ENCODE data around the gene PTPRB. TPM values are rescaled to one million over a fixed set of nuclear protein-coding genes. Genes with fewer than 3 reads are reported as not detected.
A peak's percentile ranks its signal among the peaks of the same experiment; 100 is the strongest.
"Not testable (repeated sequence)": the region's sequence is repeated elsewhere in the genome, so short reads cannot be mapped to it uniquely, and the experiment has no call there.

The PTPRB gene
- polyA plus RNA-seq, 5 donors = 21.9 to 40.8 (median 35.8) TPM

DNA sequence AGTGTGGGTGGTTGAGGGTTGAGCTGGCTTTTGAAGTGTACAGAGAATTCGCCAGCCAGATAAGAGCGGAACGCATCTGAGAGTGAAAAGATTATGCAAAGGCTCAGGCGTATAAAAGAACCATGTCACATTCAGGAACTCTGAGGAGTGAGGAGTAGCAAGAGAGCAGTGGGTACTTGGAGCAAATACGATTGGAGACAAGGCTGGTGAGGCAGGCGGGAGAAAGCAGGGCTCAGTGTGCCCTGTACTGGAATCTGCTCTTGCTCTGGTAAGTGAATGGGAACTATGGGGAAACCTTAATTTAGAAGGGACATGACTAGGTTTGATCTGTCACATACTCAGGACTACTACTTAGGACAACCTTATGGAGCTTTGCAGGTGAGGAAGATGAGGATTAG is 87.0 kb downstream of the PTPRB start:
- DNase-seq = no peak

DNA sequence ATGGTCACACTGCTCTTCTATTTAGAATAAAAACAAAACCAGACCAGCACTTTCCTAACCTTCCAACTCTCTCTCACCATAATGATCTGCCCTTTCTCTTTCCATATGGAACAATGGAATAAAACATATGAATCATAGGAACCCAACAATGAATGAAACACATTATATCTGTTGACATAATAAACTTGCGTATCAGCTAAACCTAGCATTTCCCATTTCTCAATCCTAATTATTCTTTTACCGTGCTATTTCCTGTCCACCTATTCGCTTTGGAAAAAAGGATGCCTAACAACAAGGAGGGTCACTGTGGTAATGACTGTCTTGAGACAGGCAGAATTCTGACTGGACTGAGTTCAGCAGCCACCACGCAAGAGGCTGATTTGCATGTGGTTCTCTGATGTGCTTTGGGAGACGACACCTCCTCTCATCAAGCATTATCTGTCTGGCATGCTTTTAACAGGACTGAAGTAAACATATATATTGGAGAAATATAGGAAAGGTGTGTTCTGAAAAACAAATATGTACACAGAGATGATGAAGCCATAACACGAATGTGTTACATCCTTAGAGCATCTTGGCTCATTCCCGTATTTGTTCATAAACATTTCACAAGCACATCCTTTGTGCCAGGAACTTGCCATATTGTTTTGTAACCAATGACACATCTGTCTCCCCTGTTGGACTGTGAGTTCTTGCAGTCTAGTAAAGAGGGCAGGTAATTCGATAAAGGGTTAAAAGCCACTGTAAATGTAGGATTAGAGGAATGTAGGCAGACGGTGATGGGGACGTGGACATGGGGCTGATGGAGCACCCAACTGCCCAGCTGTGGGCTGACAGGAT is 87.7 kb downstream of the PTPRB start:
- no peak for DNase-seq

DNA sequence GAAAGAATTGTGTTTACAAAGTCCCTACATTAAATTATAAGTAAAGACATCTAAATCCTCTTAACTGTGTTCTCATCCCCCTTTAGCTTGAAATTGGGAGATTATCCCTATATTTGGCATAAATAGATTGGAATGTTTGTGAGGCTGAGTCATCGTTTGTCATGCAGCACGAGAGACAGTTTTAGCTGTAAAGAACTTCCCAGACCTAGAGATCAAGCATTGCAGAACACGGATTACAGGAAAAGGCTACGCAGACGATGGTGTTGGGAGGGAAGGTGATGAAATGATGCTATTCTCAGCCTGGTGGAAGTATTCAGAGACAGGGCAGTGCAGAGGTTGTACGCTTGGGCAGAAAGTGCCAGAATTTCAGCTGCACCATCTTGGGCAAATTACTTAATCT is 93.8 kb downstream of the PTPRB start:
- DNase-seq = no peak

DNA sequence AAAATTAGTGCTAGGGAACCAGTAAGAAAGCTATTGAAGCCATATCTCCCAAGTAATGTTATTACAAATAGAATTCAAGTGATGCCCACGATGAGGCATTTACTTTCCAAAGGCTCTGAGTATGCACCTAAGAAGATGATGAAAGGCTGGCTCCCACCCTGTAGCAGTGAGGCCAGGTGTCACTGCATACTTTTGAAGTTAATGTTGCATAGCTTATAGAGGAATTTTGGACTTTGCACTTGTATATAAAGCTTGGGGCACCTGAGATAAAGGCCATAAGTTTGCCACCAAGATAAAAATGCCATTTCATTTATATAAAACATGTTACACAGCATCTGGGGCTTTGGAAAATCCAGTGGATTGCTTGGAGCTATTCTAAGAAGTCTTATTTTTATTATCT is 96.2 kb downstream of the PTPRB start:
- no peak for DNase-seq

DNA sequence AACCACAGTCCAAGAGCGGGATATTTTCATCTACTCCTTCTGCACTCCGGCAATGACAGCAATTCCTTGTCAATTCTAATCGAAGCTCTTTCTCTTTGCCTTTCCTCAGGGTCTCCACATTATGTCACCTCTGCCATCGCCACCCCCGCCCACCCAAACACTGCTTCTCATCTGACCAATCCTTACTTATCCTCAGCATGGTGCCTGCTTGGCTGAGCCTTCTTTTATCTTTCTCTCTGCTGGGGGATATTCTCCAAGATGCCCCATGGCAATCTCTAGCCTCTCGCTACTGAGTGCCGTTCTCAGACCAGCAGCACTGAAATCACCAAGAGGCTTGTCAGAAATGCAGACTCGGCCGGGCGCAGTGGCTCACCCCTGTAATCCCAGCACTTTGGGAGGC is 100.6 kb downstream of the PTPRB start:
- DNase-seq = no peak

DNA sequence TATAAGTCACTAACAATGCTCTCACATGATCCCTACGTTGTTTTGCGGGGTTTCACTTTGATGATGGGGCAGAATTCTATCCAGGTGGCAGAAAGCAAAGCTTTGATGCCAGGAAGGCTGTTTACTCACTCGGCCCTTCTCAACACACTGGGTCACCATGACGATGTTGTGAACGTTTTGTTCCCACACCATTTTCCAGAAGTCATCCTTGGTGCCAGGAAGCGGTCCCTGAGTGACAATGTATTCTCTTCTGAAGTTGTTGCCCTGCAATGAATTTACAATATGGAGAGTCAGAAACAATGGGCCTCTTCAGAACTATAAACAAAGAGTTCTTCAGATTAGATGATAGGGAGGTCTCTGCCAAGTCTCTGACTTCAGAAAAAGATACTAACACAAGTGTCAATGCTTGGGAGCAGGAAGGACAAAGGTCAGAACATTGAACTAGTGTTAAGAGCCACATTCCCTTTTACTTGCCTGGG is 101.3 kb downstream of the PTPRB start:
- DNase-seq = peak in 1 of 2 donors; percentile 11

DNA sequence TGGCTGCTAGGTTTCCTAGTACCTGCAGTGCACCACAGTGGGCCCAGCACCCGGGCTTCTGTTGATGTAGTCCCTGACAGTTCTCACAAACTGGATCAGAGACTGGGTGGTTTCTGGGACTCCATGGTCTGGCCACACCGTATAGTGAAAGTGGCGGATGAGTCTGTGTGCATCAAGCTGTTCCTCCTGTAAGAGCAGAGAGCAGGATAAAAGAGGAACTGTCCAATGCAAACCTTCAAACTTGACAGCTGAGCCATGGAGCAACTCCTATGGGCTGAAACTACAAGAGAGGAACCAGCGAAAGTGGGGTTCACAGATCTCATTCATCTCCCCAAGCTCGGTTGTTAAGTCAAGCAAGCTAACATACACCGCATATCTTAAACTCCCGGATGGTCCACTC is 102.8 kb downstream of the PTPRB start:
- DNase-seq = no peak

DNA sequence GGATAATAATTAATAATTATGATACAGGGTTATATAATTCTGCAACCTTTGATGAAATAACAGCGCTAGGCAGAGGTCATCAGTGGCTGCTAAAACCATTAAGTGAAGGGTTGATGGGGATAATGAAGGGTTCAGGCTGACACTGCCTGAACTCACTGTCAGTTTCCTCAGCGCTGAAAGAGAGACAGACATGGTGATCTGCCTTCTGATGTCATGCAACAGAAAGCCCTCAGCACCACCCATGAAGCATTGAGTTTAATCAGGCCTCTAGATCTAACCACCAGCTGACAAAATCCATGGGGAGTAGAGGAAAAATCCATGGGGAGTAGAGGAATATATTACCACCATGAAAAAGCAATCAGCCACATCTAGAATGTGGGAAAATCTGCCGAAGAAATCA is 107.6 kb downstream of the PTPRB start:
- DNase-seq = no peak

DNA sequence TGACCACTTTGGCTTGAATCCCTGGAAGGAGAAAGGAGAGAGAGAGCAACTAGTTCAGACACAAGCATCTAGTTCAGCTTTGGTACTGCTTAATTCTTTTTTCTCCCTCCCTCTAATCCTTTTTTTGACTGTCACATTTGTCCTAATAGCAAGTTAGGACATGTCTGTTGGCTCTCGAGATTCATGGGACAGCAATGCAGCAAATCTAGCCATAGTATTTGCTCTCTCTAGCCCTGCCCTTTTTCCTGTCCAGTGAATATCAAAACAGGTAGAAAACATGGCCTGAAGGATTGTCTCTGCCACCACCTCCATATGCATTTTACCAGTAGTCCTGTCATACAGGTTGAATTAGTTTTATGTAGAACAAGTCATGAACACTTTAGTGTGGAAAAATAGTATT is 116.4 kb downstream of the PTPRB start:
- no peak for DNase-seq

DNA sequence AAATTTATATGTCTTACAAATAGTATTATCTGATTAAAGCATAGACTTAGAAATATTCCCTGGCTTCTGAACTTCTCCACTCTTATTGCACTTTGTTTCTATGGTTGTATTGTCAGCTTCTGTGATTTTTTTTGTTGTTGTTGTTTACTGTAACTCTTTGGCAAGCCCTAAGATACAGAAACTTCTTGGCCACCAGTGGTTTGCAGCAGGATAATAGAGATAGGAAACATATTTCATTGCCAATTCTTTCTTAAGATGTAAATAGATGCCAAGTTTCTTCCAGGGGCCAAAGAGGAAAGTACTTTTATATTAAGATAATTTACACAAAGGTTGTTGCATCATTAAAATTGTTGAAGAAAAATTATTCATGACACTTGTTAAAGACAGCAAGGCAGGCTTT is 123.8 kb downstream of the PTPRB start:
- DNase-seq = no peak

DNA sequence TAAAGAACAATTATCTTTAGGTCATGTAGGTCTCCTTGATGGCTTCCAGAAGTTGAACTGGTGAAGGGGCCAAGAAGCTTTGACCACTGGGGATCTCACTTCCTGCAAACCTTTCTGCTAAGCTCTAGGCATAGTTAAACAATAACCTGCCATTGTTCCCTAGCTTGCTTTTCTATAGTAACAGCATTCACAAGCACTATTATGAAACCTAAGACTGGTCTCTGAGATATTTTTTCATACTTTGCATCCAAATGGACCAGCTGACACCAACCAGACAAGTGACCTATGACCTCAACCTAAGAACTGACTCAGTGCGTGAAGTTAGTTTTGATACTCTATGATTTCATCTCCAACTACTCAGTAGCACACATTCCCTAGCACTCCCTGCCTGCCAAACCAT is 129.1 kb downstream of the PTPRB start:
- DNase-seq = no peak

DNA sequence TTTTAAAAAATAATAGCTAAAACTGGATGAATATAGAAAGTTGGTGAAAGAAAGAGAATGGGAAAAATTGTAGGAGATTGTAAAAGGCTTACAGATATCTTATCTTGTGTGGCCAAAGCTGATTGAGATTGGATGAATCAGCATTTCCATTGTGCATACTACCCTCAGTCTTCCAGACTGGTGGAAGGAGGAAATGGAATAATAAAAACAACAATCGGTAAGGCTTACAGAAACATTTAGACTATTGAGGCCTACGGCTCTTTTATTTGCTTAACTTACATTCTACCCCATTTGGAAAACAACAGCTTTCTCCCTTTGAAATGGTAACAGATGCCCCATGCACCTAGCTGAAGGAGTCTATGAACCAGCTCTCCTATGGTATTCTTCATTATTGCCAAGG is 129.8 kb downstream of the PTPRB start:
- no peak for DNase-seq

DNA sequence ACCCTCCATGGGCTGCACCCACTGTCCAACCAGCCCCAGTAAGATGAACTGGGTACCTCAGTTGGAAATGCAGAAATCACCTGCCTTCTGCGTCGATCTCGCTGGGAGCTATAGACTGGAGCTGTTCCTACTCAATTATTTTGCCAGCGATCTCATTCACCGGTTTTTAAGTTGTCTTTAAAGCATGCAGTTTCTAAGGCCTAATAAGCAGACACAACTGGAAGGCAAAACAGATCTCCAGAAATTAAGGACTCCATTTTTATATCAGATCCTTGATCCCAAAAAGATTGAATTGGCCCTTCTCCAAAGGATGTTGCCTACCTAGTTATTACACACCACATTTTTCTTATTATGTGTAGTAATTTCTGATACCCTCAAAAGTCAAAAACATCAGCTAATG is 139.7 kb downstream of the PTPRB start:
- no peak for DNase-seq

DNA sequence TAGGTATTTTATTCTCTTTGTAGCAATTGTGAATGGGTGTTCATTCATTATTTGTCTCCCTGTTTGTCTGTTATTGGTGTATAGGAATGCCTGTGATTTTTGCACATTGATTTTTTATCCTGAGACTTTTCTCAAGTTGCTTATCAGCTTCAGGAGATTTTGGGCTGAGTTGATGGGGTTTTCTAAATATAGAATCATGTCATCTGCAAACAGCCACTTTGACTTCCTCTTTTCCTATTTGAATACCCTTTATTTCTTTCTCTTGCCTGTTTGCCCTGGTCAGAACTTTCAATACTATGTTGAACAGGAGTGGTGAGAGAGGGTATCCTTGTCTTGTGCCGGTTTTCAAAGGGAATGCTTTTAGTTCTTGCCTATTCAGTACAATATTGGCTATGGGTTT is 144.3 kb downstream of the PTPRB start:
- not testable (repeated sequence) for DNase-seq

DNA sequence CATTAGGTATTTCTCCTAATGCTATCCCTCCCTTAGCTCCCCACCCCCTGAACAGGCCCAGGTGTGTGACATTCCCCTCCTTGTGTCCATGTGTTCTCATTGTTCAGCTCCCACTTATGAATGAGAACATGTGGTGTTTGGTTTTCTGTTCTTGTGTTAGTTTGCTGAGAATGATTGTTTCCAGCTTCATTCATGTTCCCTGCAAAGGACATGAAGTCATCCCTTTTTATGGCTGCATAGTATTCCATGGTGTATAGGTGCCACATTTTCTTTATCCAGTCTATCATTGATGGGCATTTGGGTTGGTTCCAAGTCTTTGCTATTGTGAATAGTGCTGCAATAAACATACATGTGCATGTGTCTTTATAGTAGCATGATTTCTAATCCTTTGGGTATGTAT is 146.3 kb downstream of the PTPRB start:
- DNase-seq = not testable (repeated sequence)

DNA sequence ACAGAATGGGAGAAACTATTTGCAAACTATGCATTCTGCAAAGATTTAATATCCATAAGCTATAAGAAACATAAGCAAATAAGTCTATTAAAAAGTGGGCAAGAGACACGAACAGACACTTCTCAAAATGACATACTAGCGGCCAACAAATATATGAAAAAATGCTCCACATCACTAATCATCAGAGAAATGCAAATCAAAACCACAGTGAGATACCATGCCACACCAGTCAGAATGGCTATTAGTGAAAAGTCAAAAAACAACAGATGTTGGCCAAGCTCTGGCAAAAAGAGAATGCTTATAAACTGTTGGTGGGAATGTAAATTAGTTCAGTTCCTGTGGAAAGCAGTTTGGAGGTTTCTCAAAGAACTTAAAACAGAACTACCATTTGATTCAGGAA is 149.8 kb downstream of the PTPRB start:
- DNase-seq = peak in 1 of 2 donors; percentile 6

DNA sequence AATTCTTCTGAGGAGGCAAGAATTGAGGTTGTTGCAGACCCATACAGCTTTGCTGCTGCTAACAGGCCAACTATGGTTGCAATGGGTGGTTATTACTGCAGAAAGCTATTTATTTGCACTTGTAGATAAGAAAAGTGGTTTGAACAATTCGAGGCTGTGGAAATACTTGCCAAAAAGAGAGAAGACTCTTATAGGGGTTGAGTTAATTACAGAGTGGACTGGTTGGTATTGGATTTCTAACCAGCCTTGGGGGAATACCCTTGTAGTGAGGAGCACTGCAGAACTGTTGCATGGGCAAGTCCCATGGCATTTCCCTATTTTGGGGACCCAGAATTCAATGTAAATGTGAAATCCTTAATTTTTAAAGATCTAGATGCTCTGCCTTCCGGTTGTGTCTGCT is 150.6 kb downstream of the PTPRB start:
- peak; percentile 31 to 32 for DNase-seq

DNA sequence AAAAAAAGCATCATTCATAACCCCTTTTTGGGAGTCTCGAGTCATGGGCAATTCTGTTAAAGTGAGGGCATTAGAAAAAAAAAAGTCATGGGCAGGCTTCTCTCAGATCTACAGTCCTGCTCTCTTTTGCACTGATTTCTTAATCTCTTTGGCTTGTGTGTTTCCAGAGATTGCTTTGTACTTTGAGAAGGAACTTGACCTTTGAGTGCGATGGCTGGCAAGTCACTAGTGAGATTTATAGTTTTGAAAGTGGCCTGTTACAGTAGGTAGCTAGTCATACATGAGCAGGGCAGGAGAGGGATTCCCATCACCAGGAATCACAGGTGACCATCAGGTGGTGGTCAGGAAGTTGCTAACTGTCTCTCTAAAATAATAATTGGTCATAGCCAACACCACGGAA is 151.5 kb downstream of the PTPRB start:
- no peak for DNase-seq

DNA sequence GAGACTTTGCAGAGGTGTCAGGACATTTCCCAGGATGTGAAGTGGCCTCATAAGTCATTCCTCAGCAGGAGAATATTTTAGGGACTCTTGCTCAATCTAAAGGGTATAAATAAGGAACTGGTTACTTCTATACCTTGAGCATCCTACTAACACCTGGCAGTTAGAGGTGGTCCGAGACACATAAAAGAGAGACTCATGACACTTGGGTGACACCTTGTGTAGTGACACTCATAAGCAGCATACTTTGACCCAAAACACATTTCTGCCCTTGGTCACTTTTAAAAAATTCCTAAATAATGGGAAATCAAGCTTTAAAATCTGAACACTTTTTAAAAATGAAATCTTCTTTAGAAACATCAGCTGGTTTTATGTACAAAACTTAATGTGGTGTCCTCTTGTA is 152.8 kb downstream of the PTPRB start:
- DNase-seq = no peak

DNA sequence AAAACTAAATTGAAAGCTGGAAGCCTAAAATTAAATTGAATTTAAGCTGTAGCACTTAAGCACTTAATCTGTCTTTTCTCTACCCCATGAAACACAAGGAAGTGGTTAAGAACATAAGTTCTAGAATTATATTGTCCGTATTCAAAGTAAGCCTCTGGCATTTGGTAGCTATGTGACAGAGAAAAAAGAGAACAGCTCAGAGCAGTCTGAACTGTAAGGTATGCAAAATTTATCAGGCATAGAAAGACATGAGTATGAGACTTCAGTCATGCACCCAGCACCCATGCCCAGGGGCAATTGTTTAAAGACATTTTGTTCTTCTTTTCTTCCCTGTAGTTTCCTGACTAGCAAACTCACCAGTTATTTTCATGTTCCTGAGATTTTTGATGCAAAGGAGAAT is 154.5 kb downstream of the PTPRB start:
- no peak for DNase-seq

DNA sequence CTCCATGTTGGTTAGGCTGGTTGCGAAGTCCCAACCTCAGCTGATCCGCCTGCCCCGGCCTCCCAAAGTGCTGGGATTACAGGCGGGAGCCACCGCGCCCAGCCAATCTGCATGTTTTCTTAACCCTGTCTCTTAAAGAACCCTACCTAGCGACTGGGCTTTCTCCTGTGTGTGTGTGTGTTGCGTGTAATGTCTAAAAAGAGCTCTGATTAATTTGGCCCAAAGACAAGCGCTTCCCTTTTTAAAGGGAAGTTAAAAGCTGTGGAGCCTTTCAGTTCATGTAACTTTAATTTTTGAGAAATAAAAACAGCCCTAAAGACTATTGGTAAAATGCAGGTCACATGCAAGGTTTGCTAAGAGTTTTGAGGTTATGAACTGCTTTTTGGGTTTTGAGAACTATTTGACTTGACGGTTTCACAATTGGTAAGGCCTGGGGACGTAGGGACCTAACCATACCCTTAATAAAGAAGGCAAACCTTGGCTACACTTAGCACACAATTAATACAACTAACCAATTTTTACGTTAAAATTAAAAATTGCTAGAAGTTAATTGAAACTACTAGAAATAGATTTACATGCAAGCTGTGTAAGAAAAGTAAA is 167.9 kb downstream of the PTPRB start:
- DNase-seq = no peak

DNA sequence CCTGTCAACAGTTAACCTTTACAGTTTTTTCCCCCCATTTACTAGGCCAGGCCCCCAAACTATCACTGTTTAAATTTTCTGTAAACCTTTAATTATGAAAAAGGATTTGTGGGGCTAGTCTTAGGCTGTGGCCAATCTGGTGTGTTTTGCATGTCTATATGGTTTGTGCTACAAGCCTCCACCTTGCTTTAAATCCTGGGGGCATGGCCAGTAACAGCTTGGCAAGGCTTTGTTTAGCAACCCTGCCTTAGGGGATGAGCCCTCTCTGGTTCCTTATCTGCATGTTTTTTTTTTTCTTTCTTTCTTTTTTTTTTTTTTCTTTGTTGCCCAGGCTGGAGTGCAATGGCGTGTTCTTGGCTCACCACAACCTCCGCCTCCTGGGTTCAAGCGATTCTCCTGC is 168.5 kb downstream of the PTPRB start:
- DNase-seq = no peak

DNA sequence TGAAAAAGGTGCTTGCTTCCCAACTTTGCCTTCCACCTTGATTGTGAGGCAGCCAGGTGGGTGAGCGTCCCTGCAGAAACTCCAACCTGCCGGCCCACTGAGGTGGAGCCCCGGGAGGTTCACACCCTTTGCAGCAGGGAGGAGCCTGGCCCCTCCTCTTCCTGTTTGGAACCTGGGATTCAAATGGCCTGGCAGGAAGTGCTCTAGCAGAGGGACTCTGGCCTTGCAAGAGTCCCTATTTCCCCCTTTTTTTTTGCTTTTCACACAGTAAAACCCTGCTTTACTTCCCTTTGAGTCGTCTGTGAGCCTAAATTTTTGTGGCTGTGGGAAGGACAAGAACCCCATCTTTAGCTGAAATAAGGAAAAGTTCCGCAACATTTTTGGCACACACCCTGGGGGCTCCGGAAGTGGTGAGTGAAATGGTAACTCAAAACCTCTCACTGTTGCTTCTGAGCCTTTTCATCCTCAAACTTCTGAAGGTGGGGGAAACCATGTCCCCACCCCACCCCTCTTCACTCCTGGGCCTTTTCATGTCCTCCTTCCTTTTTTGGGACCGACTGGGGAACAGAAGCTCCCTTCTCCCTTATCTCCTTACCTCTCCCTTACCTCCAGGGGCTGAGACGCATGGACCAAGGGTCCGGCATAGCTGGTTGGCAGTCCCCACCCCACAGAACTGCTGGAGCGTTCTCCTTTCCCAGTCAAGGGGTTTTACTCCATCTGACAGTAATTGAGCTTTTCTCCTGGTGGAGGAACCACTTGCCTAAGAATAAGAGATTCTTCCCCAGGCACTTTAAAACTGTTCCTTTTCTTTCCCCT is 169.1 kb downstream of the PTPRB start:
- no peak for DNase-seq

All from right lung (tissue), 5 donors.